GM13976 (cell line): Measurements from ENCODE around the gene SERGEF.

Experiments
- DNase-seq: peaks from one replicate; pipeline ENCODE4 v3.0.0; 2012; ENCODE audit warnings: low spot score
- in situ Hi-C: fragments of 300-500 bp; cut with MboI; formaldehyde crosslinking; loops from one replicate; pipeline ENCODE4 v1.12.0; 2022; ENCODE audit warnings: low sequenced_read_pairs, mixed read lengths, inconsistent platforms; ENCODE audit not compliant: unreplicated experiment
- TF ChIP-seq, protein P1 (sequence below): IDR thresholded peaks from 2 replicates; pipeline ENCODE4 v1.5.1; 2012; ENCODE audit warnings: borderline replicate concordance, mild to moderate bottlenecking; ENCODE audit not compliant: insufficient read depth; ENCODE audit errors: extremely low read depth, missing control alignments, control extremely low read depth

SERGEF gene

DNA sequence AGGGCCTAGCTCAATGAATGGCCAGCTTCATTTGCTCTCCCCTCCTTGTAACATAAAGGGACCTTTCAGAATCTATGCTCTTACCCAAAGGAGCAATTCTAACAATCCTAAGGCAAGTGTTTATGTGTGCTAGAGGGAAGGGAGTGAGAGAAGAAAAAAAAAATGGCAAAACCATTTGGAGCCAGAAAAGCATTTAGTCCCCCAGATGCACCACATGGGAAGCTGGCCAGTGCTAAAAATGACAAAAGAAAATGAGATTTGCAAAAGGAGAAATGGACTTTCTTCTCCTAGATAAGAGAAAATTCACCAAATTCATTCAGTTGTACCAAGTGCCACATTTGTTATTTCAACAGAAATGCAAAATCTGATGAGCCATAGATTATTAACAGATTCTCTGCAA, 52.8 kb downstream of the SERGEF start:
- TF ChIP-seq, protein P1, sequence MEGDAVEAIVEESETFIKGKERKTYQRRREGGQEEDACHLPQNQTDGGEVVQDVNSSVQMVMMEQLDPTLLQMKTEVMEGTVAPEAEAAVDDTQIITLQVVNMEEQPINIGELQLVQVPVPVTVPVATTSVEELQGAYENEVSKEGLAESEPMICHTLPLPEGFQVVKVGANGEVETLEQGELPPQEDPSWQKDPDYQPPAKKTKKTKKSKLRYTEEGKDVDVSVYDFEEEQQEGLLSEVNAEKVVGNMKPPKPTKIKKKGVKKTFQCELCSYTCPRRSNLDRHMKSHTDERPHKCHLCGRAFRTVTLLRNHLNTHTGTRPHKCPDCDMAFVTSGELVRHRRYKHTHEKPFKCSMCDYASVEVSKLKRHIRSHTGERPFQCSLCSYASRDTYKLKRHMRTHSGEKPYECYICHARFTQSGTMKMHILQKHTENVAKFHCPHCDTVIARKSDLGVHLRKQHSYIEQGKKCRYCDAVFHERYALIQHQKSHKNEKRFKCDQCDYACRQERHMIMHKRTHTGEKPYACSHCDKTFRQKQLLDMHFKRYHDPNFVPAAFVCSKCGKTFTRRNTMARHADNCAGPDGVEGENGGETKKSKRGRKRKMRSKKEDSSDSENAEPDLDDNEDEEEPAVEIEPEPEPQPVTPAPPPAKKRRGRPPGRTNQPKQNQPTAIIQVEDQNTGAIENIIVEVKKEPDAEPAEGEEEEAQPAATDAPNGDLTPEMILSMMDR: no peak

DNA sequence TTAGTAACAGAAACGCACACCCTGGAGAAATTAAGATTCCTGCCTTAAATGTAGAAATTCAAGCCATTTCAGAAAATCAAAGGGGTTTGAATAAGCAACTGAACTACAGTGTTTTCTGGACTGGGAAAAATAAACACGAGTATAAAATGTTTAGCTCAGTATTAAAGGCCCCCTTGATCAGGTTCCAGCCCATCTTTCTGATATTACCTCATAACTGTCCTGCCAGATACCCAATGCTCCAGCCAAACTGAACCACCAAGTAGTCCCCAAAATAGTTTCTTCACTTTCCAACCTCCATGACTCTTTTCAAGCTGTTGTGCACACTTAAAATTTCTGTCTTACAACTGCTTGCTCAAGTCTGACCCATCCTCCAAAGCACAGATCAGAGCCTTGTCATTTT, 54.4 kb downstream of the SERGEF start:
- no peak for DNase-seq
- in situ Hi-C loops: no loop called here

More for the DNA sequence above, 52.8 kb downstream of the SERGEF start:
- no peak for DNase-seq
- in situ Hi-C loops: no loop called here

DNA sequence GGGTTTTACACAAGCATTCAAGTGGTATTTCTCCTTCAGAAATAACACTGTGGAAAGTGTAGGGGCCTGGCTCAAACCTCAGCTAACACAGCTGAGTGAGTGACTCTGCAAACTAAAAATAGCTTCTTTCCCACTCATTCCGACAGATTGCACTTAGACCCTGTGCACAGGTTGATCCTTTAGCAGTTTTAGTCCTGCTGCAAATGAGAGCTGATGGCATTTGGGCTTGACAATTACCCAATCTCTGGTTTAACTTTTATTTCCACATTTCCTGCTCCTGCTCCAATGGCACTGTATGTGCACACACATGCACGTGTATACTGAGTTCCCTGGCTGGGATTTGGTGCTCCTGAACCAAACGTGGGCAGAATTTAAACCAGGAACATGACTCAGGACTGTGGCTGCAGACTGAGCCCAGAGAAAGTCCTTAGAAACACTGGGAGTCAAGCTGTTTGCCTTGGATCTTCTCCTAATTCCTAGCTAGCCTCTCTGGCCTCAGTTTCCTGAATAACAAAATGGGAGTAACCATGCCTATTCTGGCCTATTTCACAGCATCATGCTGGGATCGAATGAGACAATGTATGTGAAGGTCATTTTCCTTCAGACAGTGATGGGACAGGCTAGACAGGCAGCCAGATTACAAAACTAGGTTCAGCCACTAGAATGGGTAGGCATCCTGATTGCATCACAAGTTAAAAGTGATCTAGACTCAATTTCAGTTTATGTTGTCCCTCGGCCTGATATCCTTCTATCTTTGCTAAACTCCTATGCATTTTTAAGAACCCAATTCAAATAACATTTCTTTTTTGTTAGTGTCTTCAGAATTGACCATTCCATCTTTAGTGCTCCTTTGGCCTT, 58.2 kb downstream of the SERGEF start:
- in situ Hi-C loops: no loop called here
- TF ChIP-seq, protein P1: no peak
- DNase-seq: no peak

More for the DNA sequence above, 54.4 kb downstream of the SERGEF start:
- TF ChIP-seq, protein P1: no peak

- in situ Hi-C loops: no loop called here
- TF ChIP-seq, protein P1: no peak
- no peak for DNase-seq
Measured at GRCh38 chr11:17952487-17952886, 60.4 kb downstream of the SERGEF start.

DNA sequence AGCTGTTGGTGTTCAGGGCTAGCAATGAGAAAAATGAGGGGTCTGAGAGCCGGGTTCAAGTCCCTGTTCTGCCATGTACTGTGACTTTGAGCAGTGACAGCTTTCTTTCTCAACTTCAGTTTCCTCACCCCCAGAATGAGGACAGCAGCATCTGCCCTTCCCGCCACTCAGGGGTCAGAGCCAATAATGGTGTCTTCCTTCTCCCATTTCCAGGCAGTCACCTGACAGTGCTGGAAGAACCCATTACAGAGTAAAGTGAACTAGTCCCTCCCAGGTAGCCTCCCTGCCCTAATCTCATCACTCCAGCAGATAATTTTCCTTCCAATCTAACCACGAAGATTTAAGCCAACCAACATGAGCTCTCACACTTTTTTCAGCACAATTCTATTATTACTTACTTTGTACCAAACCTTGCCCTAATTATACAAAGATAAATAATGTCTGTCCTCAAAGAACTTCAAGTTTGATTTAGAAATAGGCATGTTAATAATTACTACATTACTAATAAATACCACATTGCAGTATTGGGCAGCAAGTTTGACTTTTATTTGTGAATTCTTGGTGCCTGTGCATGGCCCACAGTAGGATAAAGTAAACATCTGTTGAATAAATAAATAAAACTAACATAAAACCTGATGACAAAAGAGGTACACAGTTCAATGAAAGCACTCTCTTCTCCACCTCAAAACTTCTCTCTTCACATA, 61.0 kb downstream of the SERGEF start:
- DNase-seq: no peak
- in situ Hi-C loops: no loop called here
- TF ChIP-seq, protein P1: no peak

DNA sequence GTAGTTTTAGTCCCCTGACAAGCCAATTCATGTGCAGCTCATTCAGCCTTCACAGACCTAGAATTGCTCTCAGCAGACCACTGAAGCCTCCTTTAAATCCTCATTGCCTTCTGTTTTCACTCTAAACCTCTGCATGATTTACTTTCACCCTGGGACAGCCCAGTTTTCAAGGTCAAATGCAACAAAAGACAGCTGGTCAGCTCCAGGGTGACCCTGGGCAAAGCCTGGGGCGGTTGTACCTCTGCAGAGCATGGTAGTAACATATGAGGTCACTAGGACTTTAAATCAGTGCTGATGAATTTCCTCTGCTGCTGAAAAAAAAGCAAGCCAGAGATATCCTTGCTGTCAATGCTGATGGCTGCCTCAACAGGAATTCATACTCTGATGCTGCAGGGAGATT, 62.2 kb downstream of the SERGEF start:
- DNase-seq: no peak
- TF ChIP-seq, protein P1: no peak
- in situ Hi-C loops: no loop called here
